Bone marrow (tissue), 2 donors: ENCODE data around the gene MRPL46.
"Not testable (repeated sequence)": the region's sequence is repeated elsewhere in the genome, so short reads cannot be mapped to it uniquely, and the experiment has no call there.

Source experiments
- DNase-seq, 2 donors: peaks; one replicate each; lab custom pipeline; 2025; lab: John Stamatoyannopoulos, UW

Gene MRPL46

DNA sequence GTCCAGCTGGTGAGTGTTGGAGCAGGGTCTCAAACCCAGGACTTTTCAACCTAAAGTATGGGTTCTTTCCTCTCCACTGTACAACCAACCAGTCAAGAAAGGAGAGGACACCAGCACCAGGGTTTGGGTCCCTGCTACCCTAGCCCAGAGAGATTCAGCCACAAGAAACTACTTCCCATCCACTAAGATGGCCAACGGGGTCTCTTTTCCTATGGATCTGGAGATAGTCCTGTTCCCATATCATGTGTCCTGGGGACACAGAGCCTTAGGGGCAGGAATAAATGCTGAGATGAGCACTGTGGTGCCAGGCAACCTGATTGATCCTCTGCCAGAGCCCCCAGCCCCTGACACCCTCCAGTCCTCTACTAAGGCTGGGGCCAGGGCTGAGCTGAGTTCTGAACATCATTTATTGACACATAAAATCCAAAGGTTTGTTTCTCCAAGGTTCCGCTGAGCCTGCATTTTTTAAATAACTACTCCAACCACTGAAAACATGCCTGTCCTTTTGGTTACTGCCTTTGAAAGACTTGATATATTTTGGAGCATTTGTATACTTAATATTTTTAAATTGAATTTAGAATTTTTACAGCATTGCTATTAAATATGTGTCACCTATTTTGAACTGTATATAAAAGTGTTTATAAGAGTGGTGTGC lies 26.0 kb downstream of the MRPL46 start:
- no peak for DNase-seq

DNA sequence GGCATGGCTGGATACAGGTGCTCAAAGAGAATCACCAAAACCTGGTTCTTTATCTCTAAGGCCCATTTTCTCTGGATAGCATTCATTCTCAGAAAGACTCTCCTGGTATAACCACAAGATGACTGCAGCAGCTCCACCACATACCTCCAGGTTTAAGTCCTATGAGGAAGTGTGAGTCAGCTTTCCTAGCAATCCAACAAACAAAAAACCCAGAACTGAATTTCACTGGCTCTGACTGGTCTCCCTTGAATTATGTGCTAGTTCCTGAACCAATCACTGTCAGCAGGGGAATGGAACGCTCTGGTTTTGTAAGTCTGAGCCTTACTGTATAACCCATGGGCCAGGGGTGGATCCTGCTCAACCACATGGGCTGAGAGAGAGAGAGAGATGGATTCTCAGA lies 27.2 kb downstream of the MRPL46 start:
- DNase-seq: no peak

DNA sequence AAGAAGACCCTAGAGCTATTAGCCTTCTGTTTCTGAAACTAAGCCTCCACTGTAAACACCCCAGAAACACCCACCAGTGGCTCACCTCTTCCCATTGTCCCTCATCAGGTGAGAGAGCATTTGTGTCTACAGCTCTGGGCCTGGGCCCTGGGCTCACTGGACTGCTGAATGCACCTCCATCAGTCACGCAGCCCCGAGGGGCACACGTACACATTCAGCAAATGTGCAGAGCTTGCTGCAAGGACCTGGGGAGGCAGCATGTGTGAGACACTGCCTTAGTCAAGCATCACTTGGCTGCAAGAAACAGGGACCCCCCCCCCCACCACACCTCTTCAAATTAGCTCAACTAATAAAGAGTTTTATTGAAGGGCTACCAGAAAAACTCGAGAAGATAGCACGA lies 29.0 kb downstream of the MRPL46 start:
- no peak for DNase-seq

DNA sequence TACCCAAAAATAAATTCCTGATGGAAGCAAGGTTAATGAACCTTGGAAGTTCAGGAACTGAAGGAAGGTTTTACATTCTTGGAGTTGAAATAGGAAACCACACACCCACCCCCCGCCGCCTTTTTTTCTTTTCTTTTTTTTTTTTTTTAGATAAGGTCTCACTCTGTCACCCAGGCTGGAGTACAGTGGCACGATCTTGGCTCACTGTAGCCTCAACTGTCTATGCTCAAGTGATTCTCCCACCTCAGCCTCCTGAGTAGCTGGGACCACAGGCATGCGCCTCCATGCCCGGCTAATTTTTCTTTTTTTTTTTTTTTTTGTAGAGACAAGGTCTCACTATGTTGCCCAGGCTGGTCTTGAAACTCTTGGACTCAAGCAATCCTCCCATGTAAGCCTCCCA lies 33.1 kb downstream of the MRPL46 start:
- not testable (repeated sequence) for DNase-seq

DNA sequence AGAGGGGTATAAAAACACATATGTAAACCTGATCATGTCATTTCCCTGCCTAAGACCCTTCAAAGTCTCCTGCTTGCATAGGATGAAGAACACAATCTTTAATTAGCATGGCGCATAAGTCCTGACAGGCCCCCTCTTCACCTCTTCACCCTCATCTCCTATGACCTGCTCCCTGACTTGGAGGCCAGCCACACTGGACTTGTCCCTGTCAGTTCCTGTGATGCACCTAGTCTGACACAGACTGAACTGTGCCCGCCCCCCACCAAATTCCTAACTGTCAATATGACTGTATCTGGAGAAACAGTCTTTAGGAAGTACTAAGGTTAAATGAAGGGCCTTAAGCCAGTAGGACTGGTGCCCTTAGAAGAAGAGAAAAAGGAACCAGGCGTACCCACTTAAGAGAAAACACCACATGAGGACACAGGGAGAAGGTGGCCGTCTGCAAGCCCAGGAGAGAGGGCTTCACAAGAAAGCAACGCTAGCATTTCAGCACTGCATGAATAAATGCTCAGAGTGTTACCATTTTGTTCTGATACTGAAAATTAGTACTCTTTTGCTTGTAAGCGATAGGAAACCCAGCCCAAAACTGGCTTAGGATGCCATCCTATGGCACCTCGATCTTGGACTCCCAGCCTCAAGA lies 34.0 kb downstream of the MRPL46 start:
- DNase-seq: no peak

DNA sequence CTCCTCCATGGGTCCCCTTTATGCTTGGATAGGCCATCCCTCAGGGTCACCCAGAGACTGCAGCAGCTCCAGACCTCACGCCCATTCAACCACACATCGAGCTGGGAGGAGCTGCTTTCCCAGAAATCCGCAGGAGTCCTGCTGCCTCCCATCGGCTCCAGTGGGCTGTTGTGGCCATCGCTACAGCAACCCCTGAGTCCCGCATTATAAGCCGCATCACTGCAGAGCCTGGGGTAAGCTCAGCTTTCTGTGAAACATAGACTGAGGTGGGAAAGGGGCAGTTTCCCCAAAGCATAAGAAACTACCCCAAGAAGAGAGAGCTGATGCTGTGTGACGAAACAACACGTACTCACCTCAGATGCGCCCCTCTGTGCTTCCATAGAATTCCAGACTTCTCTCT lies 35.7 kb downstream of the MRPL46 start:
- no peak for DNase-seq

DNA sequence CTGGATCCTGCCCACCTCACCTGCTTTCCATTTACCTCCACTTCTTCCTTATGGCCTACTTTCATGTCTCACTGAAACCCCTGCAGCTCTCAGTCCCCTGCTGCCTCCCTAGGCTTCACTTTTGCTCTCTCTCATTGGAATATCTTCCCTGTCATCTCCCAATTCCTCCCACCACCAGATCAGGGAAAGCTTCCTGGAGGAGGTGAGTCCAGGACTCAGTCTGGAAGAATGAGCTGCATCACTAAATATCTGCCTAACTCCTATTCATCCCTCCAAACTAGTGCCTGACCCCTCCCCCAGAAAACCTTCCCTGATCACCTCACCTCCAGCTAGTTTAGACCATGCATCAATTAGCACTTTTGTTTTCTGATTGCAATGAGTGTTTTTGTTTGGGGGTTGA lies 37.1 kb downstream of the MRPL46 start:
- DNase-seq: no peak

DNA sequence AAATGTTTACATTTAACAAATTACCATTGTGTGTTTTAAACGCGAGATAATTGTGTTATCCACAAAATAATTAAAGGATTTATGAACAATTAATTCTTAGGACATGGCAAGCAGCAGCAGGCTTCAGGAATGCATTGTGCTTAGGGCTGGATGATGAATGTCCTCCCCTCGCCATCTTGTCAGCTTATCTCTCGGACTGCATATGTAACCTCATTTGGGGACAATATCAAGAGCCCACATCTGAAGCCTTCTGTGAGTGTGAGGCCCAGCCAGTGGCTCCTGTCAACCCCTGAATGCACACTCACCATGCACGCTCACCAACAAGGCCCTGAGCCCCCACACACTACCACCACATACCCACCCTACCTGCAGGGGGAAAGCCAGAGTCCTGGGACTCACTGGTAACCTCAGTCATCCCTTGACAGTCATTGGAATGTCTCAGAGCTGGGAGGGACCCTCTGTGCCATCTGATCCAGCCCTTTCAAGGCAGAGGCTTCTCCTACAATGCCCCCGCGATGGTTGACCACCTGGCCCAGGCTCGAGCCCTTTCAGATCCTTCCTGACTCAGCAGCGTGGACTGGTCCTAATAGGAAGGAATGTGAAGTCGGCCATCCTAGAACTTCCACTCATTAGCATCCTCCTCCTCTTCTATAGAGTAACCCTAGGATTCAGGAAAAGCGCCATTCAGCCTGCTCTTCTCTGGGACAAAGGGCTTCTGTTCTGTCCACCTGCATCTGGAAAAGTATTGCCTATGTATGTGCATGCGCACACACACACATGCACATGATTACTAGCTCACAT lies 38.2 kb downstream of the MRPL46 start:
- DNase-seq: no peak

DNA sequence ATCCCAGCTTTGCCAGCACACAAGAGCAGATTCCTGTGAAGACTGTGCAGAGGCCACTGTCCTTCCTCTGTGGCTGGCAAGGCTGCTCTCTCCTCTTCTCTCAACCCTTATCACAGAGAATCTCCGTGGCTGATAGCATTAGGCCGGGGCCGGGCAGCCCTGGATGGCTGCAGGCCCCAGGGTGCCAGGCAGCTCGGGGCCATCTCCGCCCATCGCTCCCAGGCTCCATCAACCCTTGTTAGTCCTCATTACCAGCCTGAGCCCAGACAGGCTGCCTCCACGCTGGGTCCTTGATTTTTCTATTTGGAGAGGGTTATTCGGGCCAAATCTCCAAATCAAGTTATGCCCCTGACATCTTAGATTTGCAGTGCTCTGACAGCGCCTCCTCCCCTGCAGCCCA lies 39.1 kb downstream of the MRPL46 start:
- no peak for DNase-seq

DNA sequence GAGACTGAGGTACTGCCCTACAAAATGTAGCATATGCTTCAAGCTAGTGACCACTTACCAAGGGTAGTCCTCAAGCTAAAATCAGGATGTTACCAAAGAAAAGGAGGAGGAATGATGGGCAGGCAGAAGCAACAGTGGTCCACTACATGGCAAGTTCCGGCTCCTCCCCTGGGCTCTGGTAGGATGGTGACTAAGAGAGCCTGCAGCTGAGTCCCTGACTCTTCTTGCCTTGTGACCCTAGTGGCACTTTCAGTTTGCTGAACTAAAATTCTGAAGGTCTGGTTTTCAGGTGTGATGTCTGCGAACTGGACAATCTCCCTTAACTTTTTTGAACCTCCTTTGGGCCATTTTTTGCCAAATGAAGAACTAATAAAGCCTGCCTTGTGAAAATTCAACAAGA lies 40.9 kb downstream of the MRPL46 start:
- DNase-seq: no peak

DNA sequence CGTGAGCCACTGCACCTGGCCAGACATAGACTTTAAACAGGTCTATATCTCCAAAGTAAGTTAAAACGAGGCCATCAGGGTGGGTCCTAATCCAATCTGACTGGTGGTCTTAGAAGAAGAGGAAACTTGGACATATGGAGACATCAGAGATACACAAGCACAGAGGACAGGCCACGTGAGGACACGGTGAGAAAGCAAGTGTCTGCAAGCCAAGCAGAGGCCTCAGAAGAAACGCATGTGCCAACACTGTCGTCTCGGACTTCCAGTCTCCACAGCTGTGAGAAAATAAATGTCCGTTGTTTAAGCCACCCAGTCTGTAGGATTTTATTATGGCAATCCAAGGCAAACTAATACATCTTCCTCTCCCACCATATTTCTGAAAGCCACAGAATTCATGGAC lies 43.9 kb downstream of the MRPL46 start:
- no peak for DNase-seq

DNA sequence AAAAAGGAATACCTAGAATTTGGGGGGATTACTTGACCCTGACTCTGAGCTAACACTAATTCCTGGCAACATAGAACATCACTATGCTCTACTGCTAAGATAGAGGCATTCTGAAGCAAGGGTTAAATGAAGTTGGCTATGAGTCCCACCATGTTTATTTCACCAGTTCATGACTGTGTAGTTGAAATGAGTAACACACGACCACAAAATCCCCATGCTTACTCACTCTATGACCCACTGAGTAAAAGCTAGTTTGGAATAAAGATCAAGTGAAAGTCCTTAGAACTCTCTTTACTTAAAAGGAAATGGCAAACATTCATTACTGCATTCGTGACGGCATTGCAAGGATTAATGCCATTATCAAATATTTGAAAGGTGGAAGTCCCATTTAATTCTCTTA lies 47.4 kb downstream of the MRPL46 start:
- DNase-seq: no peak
